Measurements from ENCODE around the gene NXNL1. TPM values are rescaled to one million over a fixed set of nuclear protein-coding genes. Genes with fewer than 3 reads are reported as not detected.
A peak's percentile ranks its signal among the peaks of the same experiment; 100 is the strongest.

Gene NXNL1
- total and polyA plus RNA-seq, 2 donors (not counting 3 experiments of a cell fraction or from before 2014, with no cell fraction given): not detected

DNA sequence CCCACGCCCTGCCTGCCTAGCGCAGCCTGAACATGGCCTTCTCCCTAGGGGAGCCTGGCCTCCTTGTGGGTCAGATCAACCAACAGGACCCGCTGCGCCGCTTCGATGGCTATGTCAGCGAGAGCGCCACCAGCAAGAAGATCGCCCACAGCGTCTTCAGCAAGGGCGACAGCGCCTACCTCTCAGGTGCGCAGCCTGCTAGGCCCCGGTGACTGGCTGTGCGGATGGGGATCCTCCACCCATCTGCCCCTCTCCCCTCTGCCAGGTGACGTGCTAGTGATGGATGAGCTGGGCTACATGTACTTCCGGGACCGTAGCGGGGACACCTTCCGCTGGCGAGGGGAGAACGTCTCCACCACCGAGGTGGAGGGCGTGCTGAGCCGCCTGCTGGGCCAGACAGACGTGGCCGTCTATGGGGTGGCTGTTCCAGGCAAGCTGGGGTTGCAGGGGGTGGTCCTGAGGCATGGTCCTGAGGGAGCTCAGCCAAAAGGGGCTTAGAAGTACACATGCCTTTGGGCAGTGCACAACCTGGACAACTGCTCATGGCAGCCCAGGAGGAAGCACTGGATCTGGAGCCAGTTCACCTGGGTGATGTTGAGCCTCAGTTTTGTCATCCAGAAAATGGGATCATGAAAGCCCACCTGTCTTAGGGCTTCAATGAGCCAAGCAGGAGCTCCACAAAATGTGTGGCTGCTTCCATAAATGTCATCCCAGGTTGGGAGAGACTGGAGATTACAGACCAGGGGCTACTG, 39.9 kb upstream of the NXNL1 start:
- Histone ChIP-seq H3K36me3 (ENCODE audit: control insufficient read depth in 2 of 2, extremely low read depth in 1 of 2, insufficient read depth in 2 of 2, low read length in 2 of 2) (peaks cover 0 to 5% of the 10 kb centered on the region in 2 experiments), H3K27ac (ENCODE audit: insufficient read depth, low read depth, low read length) (peak overlapping the region; percentile 51), H3K27me3 (ENCODE audit: control insufficient read depth in 2 of 2, insufficient read depth in 2 of 2, low read length in 2 of 2) (no peaks in the 10 kb centered on the region), H2AFZ (ENCODE audit: low read depth, low read length) (no peak overlapping the region), H3K4me3 (replicated peaks in 1 of 3; ENCODE audit: insufficient read depth in 1 of 3, low read depth in 1 of 3, low read length in 3 of 3) (no peak overlapping the region), H3K9me3 (replicated peaks; ENCODE audit: control insufficient read depth, insufficient read depth, low read length) (no peaks in the 10 kb centered on the region), H4K20me1 (replicated peaks; ENCODE audit: control insufficient read depth, extremely low read depth, insufficient read depth, low read length) (no peaks in the 10 kb centered on the region), H3K9ac (replicated peaks; ENCODE audit: extremely low read depth, insufficient read depth, low read length) (no peak overlapping the region), H3K79me2 (ENCODE audit: control insufficient read depth, insufficient read depth, low read length) (peaks cover 6% of the 10 kb centered on the region), H3K4me1 (ENCODE audit: control insufficient read depth, extremely low read depth, insufficient read depth, low read length) (peaks cover 12% of the 10 kb centered on the region), H3K4me2 (ENCODE audit: insufficient read depth, low read length) (no peak overlapping the region), H3K9me1 (replicated peaks; ENCODE audit: control insufficient read depth, extremely low read depth, insufficient read depth, low read length) (no peaks in the 10 kb centered on the region)
- TF ChIP-seq JUN (IDR thresholded peaks at IDR 0.05; ENCODE audit: borderline replicate concordance, insufficient read depth, insufficient read length, low read depth) (no peak), MAX (IDR thresholded peaks at IDR 0.05; ENCODE audit: insufficient read depth, insufficient read length) (no peak), FOS (IDR thresholded peaks at IDR 0.05; ENCODE audit: borderline replicate concordance, insufficient read depth, low read length) (no peak), GATA2 (IDR thresholded peaks at IDR 0.05; ENCODE audit: insufficient read depth, insufficient read length, low read depth, low read length) (no peak), POLR2AphosphoS5 (IDR thresholded peaks at IDR 0.05; ENCODE audit: insufficient read depth, low read depth, low read length) (no peak)
- TF ChIP-seq, protein P1, sequence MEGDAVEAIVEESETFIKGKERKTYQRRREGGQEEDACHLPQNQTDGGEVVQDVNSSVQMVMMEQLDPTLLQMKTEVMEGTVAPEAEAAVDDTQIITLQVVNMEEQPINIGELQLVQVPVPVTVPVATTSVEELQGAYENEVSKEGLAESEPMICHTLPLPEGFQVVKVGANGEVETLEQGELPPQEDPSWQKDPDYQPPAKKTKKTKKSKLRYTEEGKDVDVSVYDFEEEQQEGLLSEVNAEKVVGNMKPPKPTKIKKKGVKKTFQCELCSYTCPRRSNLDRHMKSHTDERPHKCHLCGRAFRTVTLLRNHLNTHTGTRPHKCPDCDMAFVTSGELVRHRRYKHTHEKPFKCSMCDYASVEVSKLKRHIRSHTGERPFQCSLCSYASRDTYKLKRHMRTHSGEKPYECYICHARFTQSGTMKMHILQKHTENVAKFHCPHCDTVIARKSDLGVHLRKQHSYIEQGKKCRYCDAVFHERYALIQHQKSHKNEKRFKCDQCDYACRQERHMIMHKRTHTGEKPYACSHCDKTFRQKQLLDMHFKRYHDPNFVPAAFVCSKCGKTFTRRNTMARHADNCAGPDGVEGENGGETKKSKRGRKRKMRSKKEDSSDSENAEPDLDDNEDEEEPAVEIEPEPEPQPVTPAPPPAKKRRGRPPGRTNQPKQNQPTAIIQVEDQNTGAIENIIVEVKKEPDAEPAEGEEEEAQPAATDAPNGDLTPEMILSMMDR (IDR thresholded peaks at IDR 0.05; ENCODE audit: extremely low read depth in 1 of 2, insufficient read depth in 1 of 2, low read depth in 1 of 2, low read length in 2 of 2): no peak
- dilution Hi-C loops (cut with MboI; ENCODE audit: extremely low pct_ligation_motif_present, low sequenced_read_pairs) (no loop called here), intact Hi-C loops (cut with micrococcal nuclease) (no loop called here)
- BruUV-seq (replicated peaks): no TSS peak
- DNase-seq (ENCODE audit: low read depth, low spot score) (no peak), FAIRE-seq (no peak)
- ChIA-PET POLR2A (no interaction called here), CTCF (interaction anchor here (1.0 to 1.9 kb wide), 2 partner anchors 10 to 266 kb away, joined by 3 to 7 read pairs; partner anchors contain the start of gene PGLS)
